ENCODE measurements around the gene NAALAD2. TPM values are rescaled to one million over a fixed set of nuclear protein-coding genes. Genes with fewer than 3 reads are reported as not detected.

Gene NAALAD2
- total and polyA plus RNA-seq, 2 of the 8 experiments (the other 6 are each of a cell fraction or from before 2014, with no cell fraction given): 2.6 to 3.9 TPM

DNA sequence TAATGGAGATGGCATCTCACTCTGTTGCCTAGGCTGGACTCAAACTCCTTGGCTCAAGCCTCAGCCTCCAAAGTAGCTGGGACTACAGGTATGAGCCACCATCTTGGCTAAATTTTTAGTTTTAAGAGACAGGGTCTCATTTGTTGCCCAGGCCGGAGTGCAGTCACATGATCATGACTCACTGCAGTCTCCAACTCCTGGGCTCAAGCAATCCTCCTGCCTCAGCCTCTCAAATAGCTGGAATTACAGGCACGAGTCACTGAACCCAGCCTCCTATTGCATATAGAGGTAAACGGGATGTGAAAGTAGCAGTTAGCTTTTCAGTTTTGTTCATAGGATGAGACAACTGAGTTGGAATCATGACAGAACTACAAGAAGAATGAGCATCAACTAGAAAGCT is 9.5 kb upstream of the NAALAD2 start:
- no peak overlapping the region for H4K91ac ChIP-seq (replicated peaks; ENCODE audit: insufficient read length, low read length)
- ChIA-PET POLR2A (ENCODE audit: partially characterized antibody) (no interaction called here), CTCF (ENCODE audit: partially characterized antibody) (no interaction called here)
- no peaks in the 10 kb centered on the region for H3K23me2 ChIP-seq (ENCODE audit: low read depth, low read length)
- no peaks in the 10 kb centered on the region for H3K9me3 ChIP-seq (ENCODE audit: insufficient read depth in 2 of 2, low read depth in 1 of 2, low read length in 1 of 2)
- no peak overlapping the region for H3K4me2 ChIP-seq (ENCODE audit: insufficient read depth in 1 of 2, low read depth in 2 of 2, low read length in 2 of 2)
- no peak overlapping the region for H2BK20ac ChIP-seq (ENCODE audit: low read length)
- DNase-seq (ENCODE audit: low read depth in 1 of 2, low spot score in 2 of 2) (no peak), FAIRE-seq (no peak)
- H4K8ac ChIP-seq (ENCODE audit: extremely low read depth, insufficient read depth, low read length): no peak overlapping the region
- no peak overlapping the region for H2AFZ ChIP-seq (ENCODE audit: low read length)
- no peak overlapping the region for H2BK12ac ChIP-seq (ENCODE audit: low read depth, low read length)
- H3K4me3 ChIP-seq (ENCODE audit: extremely low read depth in 1 of 4, insufficient read depth in 2 of 4, low read depth in 3 of 4, low read length in 4 of 4): no peak overlapping the region
- no peak overlapping the region for H2BK120ac ChIP-seq (replicated peaks; ENCODE audit: low read depth, low read length)
- no peaks in the 10 kb centered on the region for H3K79me1 ChIP-seq (ENCODE audit: low read depth, low read length)
- no peak overlapping the region for H3K4ac ChIP-seq (replicated peaks; ENCODE audit: insufficient read length, low read depth, low read length)
- no peak overlapping the region for H3K23ac ChIP-seq (ENCODE audit: insufficient read length)
- H3K36me3 ChIP-seq (ENCODE audit: control insufficient read depth in 2 of 4, insufficient read depth in 4 of 4, low read length in 3 of 4): no peaks in the 10 kb centered on the region
- no peaks in the 10 kb centered on the region for H3K79me2 ChIP-seq (ENCODE audit: control insufficient read depth in 1 of 2, insufficient read depth in 2 of 2, low read length in 2 of 2)
- no peak overlapping the region for H3K9ac ChIP-seq (replicated peaks in 1 of 4; ENCODE audit: extremely low read depth in 1 of 4, low read depth in 3 of 4, low read length in 3 of 4)
- no peak overlapping the region for H2BK15ac ChIP-seq (ENCODE audit: low read length)
- H3K27me3 ChIP-seq (replicated peaks in 1 of 4; ENCODE audit: control insufficient read depth in 3 of 4, extremely low read depth in 1 of 4, insufficient read depth in 3 of 4, low read length in 3 of 4): no peaks in the 10 kb centered on the region
- no peak overlapping the region for H3K56ac ChIP-seq (replicated peaks; ENCODE audit: insufficient read length, low read depth, low read length)
- WGBS, 2 experiments (ENCODE audit: extremely low coverage in 1 of 2, insufficient coverage in 1 of 2, insufficient read length in 1 of 2, insufficient replicate concordance in 2 of 2, low coverage in 1 of 2, low lambda C conversion rate in 2 of 2, missing lambda C conversion rate in 1 of 2): 74% methylated on average over 3 of the region's 3 CpGs; no CpG with 5 or more reads in 1 of the 2 experiments
- no peaks in the 10 kb centered on the region for H3K4me1 ChIP-seq (replicated peaks in 1 of 4; ENCODE audit: control insufficient read depth in 3 of 4, insufficient read depth in 4 of 4, low read length in 3 of 4)
- no peak overlapping the region for H3K18ac ChIP-seq (ENCODE audit: extremely low read depth, low read length)
- no peaks in the 10 kb centered on the region for H4K20me1 ChIP-seq (replicated peaks in 1 of 2; ENCODE audit: control insufficient read depth in 1 of 2, insufficient read depth in 2 of 2, low read length in 2 of 2)
- no peak overlapping the region for H4K5ac ChIP-seq (ENCODE audit: insufficient read length, low read depth, low read length)
- no peak overlapping the region for H3K14ac ChIP-seq (ENCODE audit: insufficient read length)
- no peak overlapping the region for H2BK5ac ChIP-seq (ENCODE audit: low read depth, low read length)
- H3K27ac ChIP-seq (ENCODE audit: low read depth, low read length): no peak overlapping the region
- H2AK5ac ChIP-seq (ENCODE audit: low read depth, low read length): no peak overlapping the region
- TF ChIP-seq TAF7 (optimal IDR thresholded peaks at IDR 0.05; ENCODE audit: borderline replicate concordance, low read depth, low read length) (no peak), CREB1 (IDR thresholded peaks at IDR 0.05) (no peak), POLR2AphosphoS5 (IDR thresholded peaks at IDR 0.05; ENCODE audit: low read depth, low read length) (no peak), CHD2 (IDR thresholded peaks at IDR 0.05; ENCODE audit: low read length) (no peak), ASH2L (IDR thresholded peaks at IDR 0.05; ENCODE audit: low read length) (no peak), TAF1 (IDR thresholded peaks at IDR 0.05; ENCODE audit: low read depth, low read length) (no peak), GTF2F1 (IDR thresholded peaks at IDR 0.05; ENCODE audit: borderline replicate concordance, low read depth, low read length) (no peak), EGR1 (IDR thresholded peaks at IDR 0.05; ENCODE audit: borderline replicate concordance, low read depth, low read length) (no peak), USF2 (IDR thresholded peaks at IDR 0.05; ENCODE audit: low read length) (no peak), RAD21 (IDR thresholded peaks at IDR 0.05 in 1 of 2, conservative IDR thresholded peaks at IDR 0.05 in 1 of 2; ENCODE audit: low read depth in 2 of 2, low read length in 2 of 2) (no peak), CHD1 (IDR thresholded peaks at IDR 0.05; ENCODE audit: low read depth, low read length) (no peak), TEAD4 (IDR thresholded peaks at IDR 0.05; ENCODE audit: low read depth, low read length) (no peak)
- TF ChIP-seq, protein P1, sequence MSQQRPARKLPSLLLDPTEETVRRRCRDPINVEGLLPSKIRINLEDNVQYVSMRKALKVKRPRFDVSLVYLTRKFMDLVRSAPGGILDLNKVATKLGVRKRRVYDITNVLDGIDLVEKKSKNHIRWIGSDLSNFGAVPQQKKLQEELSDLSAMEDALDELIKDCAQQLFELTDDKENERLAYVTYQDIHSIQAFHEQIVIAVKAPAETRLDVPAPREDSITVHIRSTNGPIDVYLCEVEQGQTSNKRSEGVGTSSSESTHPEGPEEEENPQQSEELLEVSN (IDR thresholded peaks at IDR 0.05): no peak
